ENCODE results near the gene SIN3B.

SIN3B gene

DNA sequence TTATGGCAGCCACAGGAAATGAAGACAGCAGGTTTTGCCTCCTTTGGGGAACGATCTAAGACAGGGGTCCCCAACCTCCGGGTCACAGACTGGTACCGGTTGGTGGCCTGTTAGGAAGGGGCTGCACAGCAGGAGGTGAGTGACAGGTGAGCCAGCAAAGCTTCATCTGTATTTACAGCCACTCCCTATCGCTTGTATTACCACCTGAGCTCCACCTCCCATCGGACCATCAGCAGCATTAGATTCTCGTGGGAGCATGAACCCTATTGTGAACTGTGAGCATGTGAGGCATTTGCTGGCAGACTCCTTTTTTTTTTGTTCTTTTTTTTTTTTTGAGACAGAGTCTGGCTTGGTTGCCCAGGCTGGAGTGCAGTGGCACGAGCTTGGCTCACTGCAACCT, 81.8 kb downstream of the SIN3B start:
- no peak for DNase-seq (ENCODE audit: low spot score)

DNA sequence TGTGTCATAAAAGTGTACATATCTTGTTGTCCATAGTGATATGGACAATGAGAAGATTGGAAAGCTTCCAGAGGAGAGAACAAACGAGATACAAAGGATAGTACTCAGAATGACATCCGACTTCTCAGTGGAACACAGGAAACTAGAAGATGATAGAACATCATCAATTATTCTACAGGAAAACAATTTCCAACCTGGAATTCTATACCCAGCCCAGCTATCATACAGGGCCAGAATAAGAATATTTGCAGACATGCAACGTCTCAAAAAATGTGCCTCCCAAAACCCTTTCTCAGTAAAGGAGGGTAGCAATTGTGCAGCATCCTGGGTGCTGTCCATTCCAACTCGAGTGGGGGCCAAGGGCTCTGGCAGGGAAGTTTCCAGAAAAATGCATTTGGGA, 83.6 kb downstream of the SIN3B start:
- no peak for DNase-seq (ENCODE audit: low spot score)

DNA sequence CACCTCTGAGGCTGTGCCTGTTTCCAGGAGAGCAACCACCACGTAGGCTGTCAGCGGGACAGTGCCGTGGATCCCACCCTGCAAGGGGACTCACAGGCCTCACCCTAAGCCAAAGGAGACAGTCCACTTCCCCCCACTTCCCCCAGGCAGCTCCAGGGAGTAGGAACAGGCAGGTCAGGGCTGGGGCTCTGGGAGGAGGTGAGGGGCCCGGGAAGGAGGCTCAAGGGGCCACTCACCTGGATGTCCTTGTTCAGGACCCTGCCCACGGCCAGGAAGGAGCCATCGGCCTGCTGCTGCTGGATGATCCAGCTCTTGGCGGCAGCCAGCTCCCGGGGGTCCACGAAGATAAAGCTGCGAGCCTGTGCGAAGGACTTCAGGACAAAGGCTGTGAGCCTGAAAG, 85.2 kb downstream of the SIN3B start:
- no peak for DNase-seq (ENCODE audit: low spot score)

DNA sequence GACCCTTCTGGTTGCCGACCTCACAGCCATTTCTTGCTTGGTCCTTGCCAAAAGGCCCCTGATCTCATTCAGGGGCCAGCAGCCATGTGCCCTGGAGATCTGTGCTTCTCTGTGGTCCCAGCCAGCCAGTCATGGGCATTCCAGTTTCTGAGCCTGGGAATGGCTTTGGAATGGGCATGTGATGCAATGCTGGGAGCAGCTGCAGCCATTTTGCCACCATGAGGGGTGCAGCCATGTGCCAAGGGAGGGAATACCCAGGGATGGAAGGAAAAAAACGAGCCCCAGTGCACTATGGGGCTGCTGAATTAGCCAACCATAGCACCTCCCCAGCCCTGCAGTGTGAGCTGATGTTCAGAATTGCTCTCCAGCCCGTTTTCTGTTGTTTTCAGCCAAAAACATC, 85.9 kb downstream of the SIN3B start:
- DNase-seq (ENCODE audit: low spot score) = no peak

DNA sequence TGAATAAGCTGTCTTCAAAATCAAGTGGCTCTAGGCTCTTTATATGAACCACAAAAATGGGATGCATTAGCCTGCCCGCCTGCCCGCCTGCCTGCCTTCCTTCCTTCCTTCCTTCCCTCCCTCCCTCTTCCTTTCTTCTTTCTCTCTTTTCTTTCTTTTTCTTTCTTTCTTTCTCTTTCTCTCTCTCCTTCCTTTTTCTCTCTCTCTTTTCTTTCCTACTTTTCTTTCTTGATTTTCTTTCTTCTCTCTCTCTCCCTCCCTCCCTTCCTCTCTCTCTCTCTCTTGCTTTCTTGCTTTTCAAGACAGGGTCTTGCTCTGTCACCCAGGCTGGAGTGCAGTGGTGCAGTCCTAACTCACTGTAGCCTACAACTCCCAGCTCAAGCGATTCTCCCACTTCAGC, 86.5 kb downstream of the SIN3B start:
- DNase-seq (ENCODE audit: low spot score) = no peak

DNA sequence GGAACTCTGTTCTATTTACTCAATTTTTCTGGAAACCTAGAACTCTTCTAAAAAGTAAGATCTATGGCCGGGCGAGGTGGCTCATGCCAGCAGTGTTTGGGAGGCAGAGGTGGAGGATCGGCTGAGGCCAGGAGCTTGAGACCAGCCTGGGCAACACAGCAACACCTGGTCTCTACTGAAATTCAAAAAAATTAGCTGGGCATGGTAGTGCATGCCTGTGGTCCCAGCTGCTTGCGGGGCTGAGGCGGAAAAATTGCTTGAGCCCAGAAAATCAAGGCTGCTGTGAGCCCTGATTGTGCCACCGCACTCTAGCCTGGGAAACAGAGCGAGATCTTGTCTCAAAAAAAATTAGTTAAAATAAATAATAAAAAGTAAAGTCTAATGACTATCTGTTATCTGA, 88.2 kb downstream of the SIN3B start:
- DNase-seq (ENCODE audit: low spot score) = no peak

DNA sequence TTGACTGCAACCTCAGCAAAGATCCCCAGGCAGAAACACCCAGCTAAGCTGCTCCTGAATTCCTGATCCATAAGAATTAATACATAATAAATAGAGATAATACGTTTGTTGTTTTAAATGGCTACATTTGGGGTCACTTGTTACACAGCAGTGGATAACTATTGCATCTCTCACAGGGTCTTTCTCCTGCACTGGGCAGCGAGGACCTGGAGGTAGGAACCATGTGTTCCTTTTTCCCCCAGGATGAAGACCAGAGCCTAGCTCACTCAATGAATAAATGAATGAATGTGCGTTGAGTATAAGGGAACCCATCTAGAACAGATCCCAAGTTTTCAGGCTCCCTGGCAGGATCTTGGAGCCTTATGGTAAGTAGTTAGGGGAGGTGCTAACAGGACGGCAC, 90.3 kb downstream of the SIN3B start:
- DNase-seq (ENCODE audit: low spot score) = no peak

DNA sequence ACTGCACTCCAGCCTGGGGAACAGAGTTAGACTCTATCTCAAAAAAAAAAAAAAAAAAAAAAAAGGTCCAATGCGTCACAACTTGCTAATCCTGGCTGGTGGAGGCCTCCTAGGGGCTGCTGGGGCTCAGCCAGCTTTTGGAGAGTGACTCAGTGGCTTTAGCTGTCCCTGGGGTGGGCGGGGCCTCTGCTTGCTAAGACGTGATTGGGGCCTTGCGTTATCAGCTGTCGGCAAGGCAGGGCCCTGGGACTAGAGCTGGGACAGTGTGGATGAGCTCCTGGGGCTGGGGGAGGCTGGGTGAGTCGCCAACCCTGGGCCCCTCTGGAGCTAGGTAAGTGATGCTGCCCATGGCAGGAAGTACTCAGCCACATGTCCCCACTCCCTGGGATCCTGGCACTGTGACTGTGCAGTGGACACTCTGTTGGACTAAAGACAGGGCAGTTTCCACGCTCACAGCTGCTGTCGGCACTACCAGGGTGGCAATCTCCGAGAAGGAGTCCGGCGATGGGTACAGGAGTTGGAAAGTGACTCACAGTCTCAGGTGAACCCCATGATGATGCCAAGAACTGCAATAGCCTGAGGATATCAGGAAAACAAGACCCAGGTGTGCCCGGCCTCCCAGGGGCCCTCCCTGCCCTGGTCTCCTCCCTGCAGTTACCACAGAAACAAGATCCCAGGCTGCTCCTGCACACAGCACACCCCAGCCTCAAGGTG, 91.8 kb downstream of the SIN3B start:
- DNase-seq (ENCODE audit: low spot score) = no peak

DNA sequence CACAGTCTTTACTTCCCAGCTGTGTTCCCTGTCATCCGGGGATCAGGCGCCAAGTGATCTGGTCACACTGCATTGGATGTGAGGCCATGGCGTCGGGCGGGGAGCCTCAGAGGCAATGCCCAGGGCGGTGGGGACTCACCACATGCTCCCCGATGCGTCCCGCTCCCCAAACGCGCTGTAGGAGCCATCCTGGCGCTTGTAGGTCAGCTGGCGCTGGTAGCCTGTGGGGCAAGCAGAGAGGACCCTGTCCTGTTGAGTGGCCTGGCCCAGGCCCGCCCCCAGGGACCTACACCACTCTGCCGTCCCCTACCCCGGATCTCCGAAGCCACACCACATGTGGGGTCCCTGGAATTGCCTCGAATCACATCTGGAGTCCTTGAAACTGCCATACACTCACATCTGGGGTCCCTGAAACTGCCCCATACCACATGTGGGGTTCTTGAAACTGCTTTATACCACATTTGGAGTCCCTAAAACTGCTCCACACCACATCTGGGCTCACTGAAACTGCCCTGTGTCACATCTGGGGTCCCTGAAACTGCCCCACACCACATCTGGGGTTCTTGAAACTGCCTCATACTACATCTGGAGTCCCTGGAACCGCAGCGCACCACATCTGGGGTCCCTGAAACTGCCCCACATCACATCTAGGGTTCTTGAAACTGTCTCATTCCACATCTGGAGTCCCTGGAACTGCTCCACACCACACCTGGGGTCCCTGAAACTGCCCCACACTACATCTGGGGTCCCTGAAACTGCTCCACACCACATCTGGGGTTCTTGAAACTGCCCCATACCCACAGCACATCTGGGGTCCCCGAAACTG, 92.8 kb downstream of the SIN3B start:
- DNase-seq (ENCODE audit: low spot score) = no peak

DNA sequence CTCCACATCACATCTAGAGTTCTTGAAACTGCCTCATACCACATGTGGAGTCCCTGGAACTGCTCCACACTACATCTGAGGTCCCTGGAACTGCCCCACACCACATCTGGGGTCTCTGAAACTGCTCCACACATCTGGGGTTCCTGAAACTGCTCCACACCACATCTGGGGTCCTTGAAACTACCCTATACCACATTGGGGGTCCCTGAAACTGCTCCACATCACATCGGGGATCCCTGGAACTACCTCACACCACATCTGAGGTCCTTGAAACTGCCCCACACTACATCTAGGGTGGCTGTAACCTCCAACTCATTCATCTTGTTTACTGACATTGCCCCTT, 93.4 kb downstream of the SIN3B start:
- DNase-seq (ENCODE audit: low spot score) = no peak

DNA sequence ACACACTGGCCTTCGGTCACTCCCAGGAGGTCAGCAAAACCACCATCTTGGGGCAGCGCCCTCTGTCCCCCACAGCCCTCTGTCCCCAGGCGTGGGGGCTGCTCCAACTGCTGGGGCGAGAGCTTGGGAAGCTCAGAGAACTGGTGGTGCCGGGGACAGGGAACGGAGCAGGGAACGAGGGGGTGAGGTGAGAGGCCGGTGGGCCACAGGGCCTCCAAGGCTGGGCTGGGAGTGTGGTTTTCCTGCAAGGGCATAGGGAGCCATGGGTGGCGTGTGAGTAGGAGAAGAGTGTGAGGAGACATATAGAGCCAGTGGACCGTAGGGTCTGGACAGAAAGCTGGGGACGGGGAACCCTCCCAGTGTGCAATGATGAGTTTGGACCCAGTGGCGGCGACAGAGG, 93.8 kb downstream of the SIN3B start:
- no peak for DNase-seq (ENCODE audit: low spot score)

DNA sequence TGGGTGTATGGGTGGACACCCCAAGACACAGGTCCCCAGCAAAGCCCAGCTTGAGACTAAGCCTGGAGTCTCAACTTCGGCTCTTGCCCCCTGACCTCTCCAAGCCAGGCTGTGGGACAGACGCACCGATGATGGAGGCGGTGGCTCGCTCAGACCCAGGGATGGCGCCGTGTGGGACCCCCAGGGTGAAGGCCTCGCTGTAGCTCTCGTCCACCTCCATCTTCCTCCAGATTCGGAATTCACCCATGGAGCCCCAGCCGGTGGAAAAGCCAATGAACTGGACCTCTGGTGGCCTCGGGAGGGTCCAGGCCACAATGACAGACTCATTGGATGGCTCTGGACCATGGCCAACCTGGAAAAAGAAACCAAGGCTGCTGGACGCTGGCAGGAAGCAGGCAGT, 98.7 kb downstream of the SIN3B start:
- no peak for DNase-seq (ENCODE audit: low spot score)

DNA sequence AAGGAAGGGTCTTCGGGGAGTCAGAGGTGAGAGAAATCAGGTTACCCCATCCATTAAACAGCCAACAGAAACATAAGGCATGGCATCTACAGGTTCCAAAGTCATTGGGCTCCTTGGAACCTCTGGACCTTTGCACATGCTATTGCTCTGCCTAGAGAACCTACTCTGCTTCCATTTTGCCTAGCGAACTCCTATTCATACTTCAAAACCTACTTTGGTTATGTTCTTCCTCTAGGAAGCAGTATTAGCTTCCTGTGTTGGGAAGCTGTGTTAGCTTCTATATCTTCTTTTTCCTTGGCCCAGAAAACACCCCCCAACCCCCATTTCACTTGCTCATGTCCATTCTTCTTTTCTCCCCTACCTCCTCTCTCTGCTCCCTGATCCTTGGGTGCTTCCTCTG, 99.2 kb downstream of the SIN3B start:
- no peak for DNase-seq (ENCODE audit: low spot score)

DNA sequence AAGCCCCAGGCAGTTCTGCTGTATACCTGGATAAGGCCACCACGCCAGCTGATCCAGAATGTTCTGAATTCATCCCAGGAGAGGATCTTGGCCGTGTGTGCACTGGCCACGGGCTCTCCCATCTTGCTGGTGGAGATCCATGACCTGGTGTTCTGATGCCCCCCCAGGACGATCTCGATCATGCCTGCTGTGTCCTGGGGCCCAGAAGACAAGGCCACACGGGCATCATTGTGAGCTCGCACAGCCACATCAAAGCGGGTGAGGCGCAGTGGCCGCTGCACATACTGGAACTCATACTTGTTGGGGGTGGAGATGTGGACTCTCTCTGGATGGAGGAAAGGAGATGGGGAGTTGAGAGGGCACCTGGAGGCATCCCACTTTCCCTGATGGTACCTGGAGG, 99.7 kb downstream of the SIN3B start:
- DNase-seq (ENCODE audit: low spot score) = no peak

All from pons (tissue), 1 donor.